ENCODE data around the gene TIMP3. TPM values are rescaled to one million over a fixed set of nuclear protein-coding genes. Genes with fewer than 3 reads are reported as not detected.

TIMP3 gene
- total RNA-seq, 1 experiment from 2014 or later, result 26.1 TPM

- no peak for DNase-seq (ENCODE audit: low read depth)
Observed at GRCh38 chr22:32785321-32786026, 16.0 kb upstream of the TIMP3 start.

GRCh38 chr22:32786027-32786418 lies 15.5 kb upstream of the TIMP3 start:
- DNase-seq (ENCODE audit: low read depth), result no peak

GRCh38 chr22:32788904-32789624 lies 12.4 kb upstream of the TIMP3 start:
- DNase-seq (ENCODE audit: low read depth), result no peak

- no peak for DNase-seq (ENCODE audit: low read depth)
Observed at GRCh38 chr22:32789797-32790620, 11.5 kb upstream of the TIMP3 start.

GRCh38 chr22:32791056-32791455 lies 10.4 kb upstream of the TIMP3 start:
- no peak for DNase-seq (ENCODE audit: low read depth)

- no peak for DNase-seq (ENCODE audit: low read depth)
Observed at GRCh38 chr22:32791485-32791884, 10.0 kb upstream of the TIMP3 start.

- no peak for DNase-seq (ENCODE audit: low read depth)
Observed at GRCh38 chr22:32793589-32793988, 7.9 kb upstream of the TIMP3 start.

GRCh38 chr22:32794449-32795213 lies 6.9 kb upstream of the TIMP3 start:
- DNase-seq (ENCODE audit: low read depth), result no peak

- no peak for DNase-seq (ENCODE audit: low read depth)
Observed at GRCh38 chr22:32795214-32795596, 6.3 kb upstream of the TIMP3 start.

GRCh38 chr22:32796865-32797573 lies 4.5 kb upstream of the TIMP3 start:
- DNase-seq (ENCODE audit: low read depth), result peak; percentile 69

- DNase-seq (ENCODE audit: low read depth), result no peak
Observed at GRCh38 chr22:32799496-32799895, 2.0 kb upstream of the TIMP3 start.

- no peak for DNase-seq (ENCODE audit: low read depth)
Observed at GRCh38 chr22:32800158-32800882, 1.2 kb upstream of the TIMP3 start.

GRCh38 chr22:32800994-32801536 lies 440 bp upstream of the TIMP3 start:
- no peak for DNase-seq (ENCODE audit: low read depth)

- peak; percentile 23 for DNase-seq (ENCODE audit: low read depth)
Observed at GRCh38 chr22:32802237-32802765, 796 bp downstream of the TIMP3 start.

- peak; percentile 47 for DNase-seq (ENCODE audit: low read depth)
Observed at GRCh38 chr22:32803020-32803737, 1.7 kb downstream of the TIMP3 start.

GRCh38 chr22:32803738-32804435 lies 2.4 kb downstream of the TIMP3 start:
- DNase-seq (ENCODE audit: low read depth), result peak; percentile 66

GRCh38 chr22:32804531-32805360 lies 3.2 kb downstream of the TIMP3 start:
- no peak for DNase-seq (ENCODE audit: low read depth)
